HepG2 (cell line): ENCODE measurements around the gene ANKRD17.

Experiments used
- ARHGAP35 ChIP-seq: sonication (generic); formaldehyde crosslinking; IDR thresholded peaks from 2 replicates; pipeline ENCODE4 v1.9.0; 2022; ENCODE audit warnings: mild to moderate bottlenecking, inconsistent platforms, moderate library complexity, missing genetic modification reagents, borderline replicate concordance
- HHEX ChIP-seq: IDR thresholded peaks from 2 replicates; pipeline ENCODE4 v1.6.1; 2016; ENCODE audit warnings: control low read depth
- KLF13 ChIP-seq: sonication (generic); formaldehyde crosslinking; IDR thresholded peaks from 2 replicates; pipeline ENCODE4 v1.4.0; 2020; ENCODE audit warnings: mild to moderate bottlenecking, missing genetic modification reagents
- KLF9 ChIP-seq: IDR thresholded peaks from 2 replicates; pipeline ENCODE4 v1.6.1; 2016; ENCODE audit warnings: low read depth
- PRPF4 ChIP-seq: fragments of 200-400 bp; formaldehyde crosslinking; IDR thresholded peaks from 2 replicates; pipeline ENCODE4 v1.6.1; 2016; ENCODE audit warnings: low read length, low read depth; ENCODE audit not compliant: poor library complexity, severe bottlenecking
- RAD21 ChIP-seq: fragments of 450-650 bp; formaldehyde crosslinking; IDR thresholded peaks from 2 replicates; pipeline ENCODE4 v1.5.0; 2020; ENCODE audit warnings: mild to moderate bottlenecking
- TAF15 ChIP-seq: fragments of 200-400 bp; formaldehyde crosslinking; IDR thresholded peaks from one replicate; pipeline ENCODE4 v1.6.1; 2018; ENCODE audit warnings: mild to moderate bottlenecking, low read depth, low read length; ENCODE audit not compliant: poor library complexity, severe bottlenecking
- TFE3 ChIP-seq: IDR thresholded peaks from 2 replicates; pipeline ENCODE4 v1.6.1; 2016
- ZNF274 ChIP-seq: sonication (generic); formaldehyde crosslinking; IDR thresholded peaks from 2 replicates; pipeline ENCODE4 v1.5.1; 2020; ENCODE audit warnings: mild to moderate bottlenecking, missing genetic modification reagents
- ZNF451 ChIP-seq: sonication (generic); formaldehyde crosslinking; IDR thresholded peaks from 2 replicates; pipeline ENCODE4 v1.5.0; 2020; ENCODE audit warnings: mild to moderate bottlenecking, missing genetic modification reagents
- ZNF512 ChIP-seq: sonication (generic); formaldehyde crosslinking; IDR thresholded peaks from 2 replicates; pipeline ENCODE4 v1.4.0; 2020; ENCODE audit warnings: mild to moderate bottlenecking, missing genetic modification reagents
- TF ChIP-seq, protein P1 (sequence below), 2 experiments: sonication (generic) in 1 of 2; formaldehyde crosslinking in 1 of 2; IDR thresholded peaks; 2 replicates each; pipeline versions ENCODE4 v1.4.0 to v1.6.1; 2018 to 2020; ENCODE audit warnings: missing genetic modification reagents in 2 of 2, borderline replicate concordance in 1 of 2, low read depth in 1 of 2, mild to moderate bottlenecking in 1 of 2, missing biosample characterization in 1 of 2
- TF ChIP-seq, protein P2 (sequence below): sonication (generic); formaldehyde crosslinking; IDR thresholded peaks from 2 replicates; pipeline ENCODE4 v1.9.0; 2021; ENCODE audit warnings: missing genetic modification reagents, borderline replicate concordance

- TF ChIP-seq ZNF274 (CRISPR knock-in tag) (no peak), RAD21 (CRISPR knock-in tag) (no peak), ARHGAP35 (no peak), KLF13 (no peak), KLF9 (no peak), PRPF4 (no peak), TFE3 (CRISPR knock-in tag) (no peak), TAF15 (no peak), HHEX (no peak), ZNF512 (CRISPR knock-in tag) (no peak), ZNF451 (CRISPR knock-in tag) (no peak)
- TF ChIP-seq, protein P1, sequence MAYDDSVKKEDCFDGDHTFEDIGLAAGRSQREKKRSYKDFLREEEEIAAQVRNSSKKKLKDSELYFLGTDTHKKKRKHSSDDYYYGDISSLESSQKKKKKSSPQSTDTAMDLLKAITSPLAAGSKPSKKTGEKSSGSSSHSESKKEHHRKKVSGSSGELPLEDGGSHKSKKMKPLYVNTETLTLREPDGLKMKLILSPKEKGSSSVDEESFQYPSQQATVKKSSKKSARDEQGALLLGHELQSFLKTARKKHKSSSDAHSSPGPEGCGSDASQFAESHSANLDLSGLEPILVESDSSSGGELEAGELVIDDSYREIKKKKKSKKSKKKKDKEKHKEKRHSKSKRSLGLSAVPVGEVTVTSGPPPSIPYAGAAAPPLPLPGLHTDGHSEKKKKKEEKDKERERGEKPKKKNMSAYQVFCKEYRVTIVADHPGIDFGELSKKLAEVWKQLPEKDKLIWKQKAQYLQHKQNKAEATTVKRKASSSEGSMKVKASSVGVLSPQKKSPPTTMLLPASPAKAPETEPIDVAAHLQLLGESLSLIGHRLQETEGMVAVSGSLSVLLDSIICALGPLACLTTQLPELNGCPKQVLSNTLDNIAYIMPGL (CRISPR knock-in tag; IDR thresholded peaks at IDR 0.05; ENCODE audit: borderline replicate concordance in 1 of 2, low read depth in 1 of 2): no peak
- TF ChIP-seq, protein P2, sequence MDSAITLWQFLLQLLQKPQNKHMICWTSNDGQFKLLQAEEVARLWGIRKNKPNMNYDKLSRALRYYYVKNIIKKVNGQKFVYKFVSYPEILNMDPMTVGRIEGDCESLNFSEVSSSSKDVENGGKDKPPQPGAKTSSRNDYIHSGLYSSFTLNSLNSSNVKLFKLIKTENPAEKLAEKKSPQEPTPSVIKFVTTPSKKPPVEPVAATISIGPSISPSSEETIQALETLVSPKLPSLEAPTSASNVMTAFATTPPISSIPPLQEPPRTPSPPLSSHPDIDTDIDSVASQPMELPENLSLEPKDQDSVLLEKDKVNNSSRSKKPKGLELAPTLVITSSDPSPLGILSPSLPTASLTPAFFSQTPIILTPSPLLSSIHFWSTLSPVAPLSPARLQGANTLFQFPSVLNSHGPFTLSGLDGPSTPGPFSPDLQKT (CRISPR knock-in tag): no peak
Observed at GRCh38 chr4:73230865-73231517, 27.6 kb downstream of the ANKRD17 start.
